ENCODE measurements around the gene MPP2.

DNA sequence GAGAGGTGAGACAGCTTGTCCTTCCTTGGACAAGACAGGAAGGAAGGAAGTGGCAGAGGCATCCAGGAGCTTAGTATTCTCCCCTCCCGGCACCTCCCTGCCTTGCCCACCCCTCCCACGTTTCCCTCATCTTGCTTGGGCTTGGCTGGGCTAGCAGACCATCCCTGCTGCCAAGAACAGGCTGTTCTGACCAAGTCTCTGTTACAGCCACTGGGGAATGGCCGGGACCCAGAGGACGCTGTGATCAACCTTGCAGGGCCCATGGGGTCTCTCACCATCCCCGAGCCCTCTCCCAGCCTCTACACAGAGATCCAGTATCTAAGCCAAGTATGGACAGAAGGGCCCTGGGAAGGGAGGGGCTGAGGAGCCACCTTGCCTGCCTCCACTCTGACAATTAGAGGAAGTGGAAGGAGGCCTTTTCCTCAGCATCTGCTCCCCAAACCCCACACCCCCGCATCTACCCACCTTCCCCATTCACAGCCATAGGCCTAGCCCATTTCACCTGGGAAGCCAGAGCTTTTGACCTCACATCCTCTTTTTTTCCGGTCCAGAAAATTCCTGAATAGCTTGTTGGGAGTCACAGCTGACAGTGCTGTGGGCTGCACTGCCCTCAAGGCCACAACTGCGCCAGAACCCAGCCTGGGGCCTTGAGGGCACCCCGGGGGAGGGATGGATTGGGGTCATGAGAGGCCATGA, 46.3 kb downstream of the MPP2 start:
- TF ChIP-seq NFRKB (IDR thresholded peaks at IDR 0.05) (no peak), BHLHE40 (IDR thresholded peaks at IDR 0.05; ENCODE audit: borderline replicate concordance) (no peak), ZNF384 (IDR thresholded peaks at IDR 0.05) (no peak), SP1 (IDR thresholded peaks at IDR 0.05) (no peak), TARDBP (IDR thresholded peaks at IDR 0.05) (no peak), FOXM1 (IDR thresholded peaks at IDR 0.05; ENCODE audit: borderline replicate concordance) (no peak), FOXK2 (IDR thresholded peaks at IDR 0.05) (no peak), LEF1 (IDR thresholded peaks at IDR 0.05; ENCODE audit: borderline replicate concordance) (no peak), FOXA1 (IDR thresholded peaks at IDR 0.05) (no peak)

Measured in HEK293T (cell line).